Neural progenitor cell (in vitro differentiated cells): ENCODE data around the gene PTPRN2. TPM values are rescaled to one million over a fixed set of nuclear protein-coding genes. Genes with fewer than 3 reads are reported as not detected.
A peak's percentile ranks its signal among the peaks of the same experiment; 100 is the strongest.

Source experiments
- DNase-seq: peaks from one replicate; pipeline ENCODE4 v3.0.0-alpha.2; 2016; ENCODE audit warnings: low spot score
- H2AFZ ChIP-seq: fragments of 200-600 bp; sonication (generic); replicated peaks from 2 replicates; pipeline ENCODE4 v1.6.1; 2016; ENCODE audit warnings: antibody characterized with exemption
- H3F3A ChIP-seq: fragments of 200-600 bp; sonication (generic); 2 replicates; pipeline ENCODE4 v1.6.1; 2016; ENCODE audit warnings: antibody characterized with exemption, low read depth
- H3K27ac ChIP-seq: fragments of 200-600 bp; sonication (generic); 2 replicates; pipeline ENCODE4 v1.5.1; 2016; ENCODE audit warnings: mild to moderate bottlenecking
- H3K27me3 ChIP-seq: fragments of 200-600 bp; sonication (generic); 2 replicates; pipeline ENCODE4 v1.6.1; 2016; ENCODE audit warnings: mild to moderate bottlenecking, moderate library complexity
- H3K36me3 ChIP-seq: fragments of 200-600 bp; sonication (generic); 2 replicates; pipeline ENCODE4 v1.5.1; 2016
- H3K4me1 ChIP-seq: fragments of 200-600 bp; sonication (generic); 2 replicates; pipeline ENCODE4 v1.6.1; 2016; ENCODE audit warnings: mixed run types
- H3K4me2 ChIP-seq: fragments of 200-600 bp; sonication (generic); 2 replicates; pipeline ENCODE4 v1.6.1; 2016
- H3K4me3 ChIP-seq: fragments of 200-600 bp; sonication (generic); 2 replicates; pipeline ENCODE4 v1.5.1; 2016
- H3K79me2 ChIP-seq: fragments of 200-600 bp; sonication (generic); 2 replicates; pipeline ENCODE4 v1.6.1; 2016; ENCODE audit warnings: low read depth
- H3K9ac ChIP-seq: fragments of 200-600 bp; sonication (generic); 2 replicates; pipeline ENCODE4 v1.6.1; 2016
- H3K9me3 ChIP-seq: fragments of 200-600 bp; sonication (generic); 2 replicates; pipeline ENCODE4 v1.5.1; 2016; ENCODE audit warnings: low read depth
- H4K20me1 ChIP-seq: fragments of 200-600 bp; sonication (generic); 2 replicates; pipeline ENCODE4 v1.6.1; 2016; ENCODE audit warnings: low read depth
- H3K27ac Mint-ChIP-seq: 3 replicates; pipeline ENCODE4 v1.8.0; 2021; ENCODE audit warnings: mixed read lengths
- H3K27me3 Mint-ChIP-seq: 2 replicates; pipeline ENCODE4 v1.8.0; 2022; ENCODE audit warnings: low read depth, mild to moderate bottlenecking, inconsistent platforms, moderate library complexity, mixed read lengths; ENCODE audit not compliant: insufficient read depth
- H3K36me3 Mint-ChIP-seq: 3 replicates; pipeline ENCODE4 v1.8.0; 2021; ENCODE audit warnings: mixed read lengths
- H3K4me1 Mint-ChIP-seq: 3 replicates; pipeline ENCODE4 v1.8.0; 2021; ENCODE audit warnings: mixed read lengths
- H3K4me3 Mint-ChIP-seq: 3 replicates; pipeline ENCODE4 v1.8.0; 2021; ENCODE audit warnings: mild to moderate bottlenecking, moderate library complexity, mixed read lengths
- H3K9me3 Mint-ChIP-seq: 3 replicates; pipeline ENCODE4 v1.8.0; 2020; ENCODE audit warnings: mixed read lengths
- CTCF ChIP-seq: fragments of 200-600 bp; sonication (generic); IDR thresholded peaks from 2 replicates; pipeline ENCODE4 v1.5.1; 2017; ENCODE audit warnings: antibody characterized with exemption, mild to moderate bottlenecking
- EZH2 ChIP-seq: fragments of 200-600 bp; sonication (generic); IDR thresholded peaks from 2 replicates; pipeline ENCODE4 v1.6.1; 2017; ENCODE audit warnings: antibody characterized with exemption, mild to moderate bottlenecking, moderate library complexity
- EZH2phosphoT487 ChIP-seq: fragments of 200-600 bp; sonication (generic); IDR thresholded peaks from 2 replicates; pipeline ENCODE4 v1.6.1; 2017; ENCODE audit warnings: antibody characterized with exemption
- total RNA-seq: library from RNA; depleted of rRNA; stranded (reverse); fragments of >200 nt; gene quantifications from 2 replicates; pipeline ENCODE4 v1.2.3, GENCODE V29; 2015; ENCODE audit warnings: low replicate concordance

Gene PTPRN2
- total RNA-seq, 1 donor from 2014 or later: 3.0 TPM

- no peak overlapping the region for H3K4me3 ChIP-seq
- H4K20me1 ChIP-seq: no peaks in the 10 kb centered on the region
- DNase-seq: peak; percentile 31
- H3K27ac ChIP-seq: no peak overlapping the region
- H3K4me2 ChIP-seq: peak overlapping the region; percentile 42
- Mint-ChIP-seq H3K36me3 (peaks cover 46% of the 10 kb centered on the region), H3K9me3 (no peaks in the 10 kb centered on the region), H3K27me3 (peaks cover 8% of the 10 kb centered on the region), H3K27ac (no peak overlapping the region), H3K4me3 (no peak overlapping the region), H3K4me1 (peaks cover 3% of the 10 kb centered on the region)
- H3F3A ChIP-seq: no peaks in the 10 kb centered on the region
- no peaks in the 10 kb centered on the region for H3K4me1 ChIP-seq
- H2AFZ ChIP-seq: no peak overlapping the region
- H3K27me3 ChIP-seq: peaks cover 23% of the 10 kb centered on the region
- no peaks in the 10 kb centered on the region for H3K9me3 ChIP-seq
- no peak overlapping the region for H3K9ac ChIP-seq
- H3K79me2 ChIP-seq: no peaks in the 10 kb centered on the region
- TF ChIP-seq CTCF: no peak
- peak; percentile 19 for TF ChIP-seq EZH2
- H3K36me3 ChIP-seq: no peaks in the 10 kb centered on the region
Observed at GRCh38 chr7:157612664-157613561, 974.7 kb downstream of the PTPRN2 start.

- no peak for DNase-seq
- no peak overlapping the region for H3K9ac ChIP-seq
- no peaks in the 10 kb centered on the region for H4K20me1 ChIP-seq
- H3K27ac ChIP-seq: no peak overlapping the region
- H2AFZ ChIP-seq: no peak overlapping the region
- Mint-ChIP-seq H3K27me3 (peaks cover 8% of the 10 kb centered on the region), H3K27ac (peak overlapping the region; percentile 72), H3K36me3 (peaks cover 43% of the 10 kb centered on the region), H3K4me1 (peaks cover 3% of the 10 kb centered on the region), H3K4me3 (no peak overlapping the region), H3K9me3 (no peaks in the 10 kb centered on the region)
- no peak overlapping the region for H3K4me2 ChIP-seq
- peaks cover 23% of the 10 kb centered on the region for H3K27me3 ChIP-seq
- no peak overlapping the region for H3K4me3 ChIP-seq
- H3F3A ChIP-seq: no peaks in the 10 kb centered on the region
- H3K9me3 ChIP-seq: no peaks in the 10 kb centered on the region
- no peak for TF ChIP-seq EZH2
- no peak for TF ChIP-seq EZH2phosphoT487
- TF ChIP-seq CTCF: no peak
- no peaks in the 10 kb centered on the region for H3K79me2 ChIP-seq
- no peaks in the 10 kb centered on the region for H3K36me3 ChIP-seq
- H3K4me1 ChIP-seq: no peaks in the 10 kb centered on the region
Observed at GRCh38 chr7:157612009-157612663, 975.5 kb downstream of the PTPRN2 start.

- Histone ChIP-seq H3K27me3 (peaks cover 30% of the 10 kb centered on the region), H3K9ac (no peak overlapping the region), H3K79me2 (no peaks in the 10 kb centered on the region), H3K4me1 (no peaks in the 10 kb centered on the region), H3K4me3 (no peak overlapping the region), H3K27ac (no peak overlapping the region), H3K36me3 (no peaks in the 10 kb centered on the region), H3K9me3 (no peaks in the 10 kb centered on the region), H3K4me2 (no peak overlapping the region), H3F3A (no peaks in the 10 kb centered on the region), H4K20me1 (no peaks in the 10 kb centered on the region), H2AFZ (no peak overlapping the region)
- DNase-seq: no peak
- Mint-ChIP-seq H3K4me1 (peaks cover 8% of the 10 kb centered on the region), H3K9me3 (no peaks in the 10 kb centered on the region), H3K4me3 (no peak overlapping the region), H3K27me3 (peaks cover 13% of the 10 kb centered on the region), H3K27ac (peak overlapping the region; percentile 69), H3K36me3 (peaks cover 42% of the 10 kb centered on the region)
- TF ChIP-seq CTCF (no peak), EZH2 (no peak), EZH2phosphoT487 (no peak)
Observed at GRCh38 chr7:157611341-157611740, 976.3 kb downstream of the PTPRN2 start.
